Measurements from ENCODE around the gene TCERG1L.

DNA sequence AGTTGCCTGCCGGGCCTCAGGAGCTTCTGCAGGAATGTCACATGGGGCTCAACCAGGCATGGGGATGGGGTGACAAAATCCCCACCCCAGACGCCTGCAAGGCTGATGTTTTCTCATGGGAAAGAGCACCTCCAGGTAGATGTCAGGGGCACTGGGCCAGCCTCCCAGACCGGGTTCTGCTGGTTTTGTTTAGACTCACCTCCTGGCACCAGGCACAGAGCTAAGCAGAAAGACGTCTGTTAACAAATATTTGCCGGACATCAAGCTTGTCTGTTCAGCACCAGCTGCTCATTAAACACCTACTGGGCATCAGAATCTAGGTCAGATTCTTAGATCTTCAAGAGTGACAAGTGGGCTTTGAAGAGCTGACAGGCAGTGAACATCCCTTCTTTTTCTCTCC lies 34.9 kb upstream of the TCERG1L start:
- TF ChIP-seq, protein P1, sequence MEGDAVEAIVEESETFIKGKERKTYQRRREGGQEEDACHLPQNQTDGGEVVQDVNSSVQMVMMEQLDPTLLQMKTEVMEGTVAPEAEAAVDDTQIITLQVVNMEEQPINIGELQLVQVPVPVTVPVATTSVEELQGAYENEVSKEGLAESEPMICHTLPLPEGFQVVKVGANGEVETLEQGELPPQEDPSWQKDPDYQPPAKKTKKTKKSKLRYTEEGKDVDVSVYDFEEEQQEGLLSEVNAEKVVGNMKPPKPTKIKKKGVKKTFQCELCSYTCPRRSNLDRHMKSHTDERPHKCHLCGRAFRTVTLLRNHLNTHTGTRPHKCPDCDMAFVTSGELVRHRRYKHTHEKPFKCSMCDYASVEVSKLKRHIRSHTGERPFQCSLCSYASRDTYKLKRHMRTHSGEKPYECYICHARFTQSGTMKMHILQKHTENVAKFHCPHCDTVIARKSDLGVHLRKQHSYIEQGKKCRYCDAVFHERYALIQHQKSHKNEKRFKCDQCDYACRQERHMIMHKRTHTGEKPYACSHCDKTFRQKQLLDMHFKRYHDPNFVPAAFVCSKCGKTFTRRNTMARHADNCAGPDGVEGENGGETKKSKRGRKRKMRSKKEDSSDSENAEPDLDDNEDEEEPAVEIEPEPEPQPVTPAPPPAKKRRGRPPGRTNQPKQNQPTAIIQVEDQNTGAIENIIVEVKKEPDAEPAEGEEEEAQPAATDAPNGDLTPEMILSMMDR (IDR thresholded peaks at IDR 0.05; ENCODE audit: insufficient read depth, low read length), result no peak
- no peak for TF ChIP-seq POLR2AphosphoS5 (IDR thresholded peaks at IDR 0.05; ENCODE audit: low read depth)
- TF ChIP-seq SPI1 (IDR thresholded peaks at IDR 0.05; ENCODE audit: borderline replicate concordance, low read depth), result no peak
